ENCODE results near the gene TRIM8.

- TF ChIP-seq CTCF (IDR thresholded peaks at IDR 0.05), result no peak
- TF ChIP-seq POLR2A (IDR thresholded peaks at IDR 0.05), result no peak
Observed at GRCh38 chr10:102621443-102622325, 22.6 kb upstream of the TRIM8 start.
